Measurements from ENCODE around the gene TLE6. TPM values are rescaled to one million over a fixed set of nuclear protein-coding genes. Genes with fewer than 3 reads are reported as not detected.
A peak's percentile ranks its signal among the peaks of the same experiment; 100 is the strongest.

Gene TLE6
- total and polyA plus RNA-seq, 4 donors = 1.6 to 5.0 (median 4.6) TPM

GRCh38 chr19:3039641-3040077, 62.3 kb downstream of the TLE6 start:
- Histone ChIP-seq H3K4me1 (ENCODE audit: control insufficient read depth, insufficient read depth, low read length) (peaks cover 39% of the 10 kb centered on the region), H3K27me3 (ENCODE audit: control insufficient read depth, insufficient read depth, low read length) (peaks cover 5% of the 10 kb centered on the region), H3K4me3 (ENCODE audit: low read depth, low read length) (no peak overlapping the region), H3K27ac (ENCODE audit: low read depth, low read length) (no peak overlapping the region), H3K36me3 (ENCODE audit: control insufficient read depth, insufficient read depth, low read length) (no peaks in the 10 kb centered on the region), H3K9me3 (ENCODE audit: control insufficient read depth, insufficient read depth, low read length) (no peaks in the 10 kb centered on the region)
- 59% methylated on average over 7 of the region's 17 CpGs for WGBS (ENCODE audit: insufficient coverage)
- no peak for DNase-seq (ENCODE audit: low read depth in 4 of 6, low spot score in 6 of 6)

- 41% methylated on average over 12 of the region's 12 CpGs for WGBS (ENCODE audit: insufficient coverage)
- peaks cover 2% of the 10 kb centered on the region for H3K27me3 ChIP-seq (ENCODE audit: control insufficient read depth, insufficient read depth, low read length)
These were observed 64.0 kb downstream of the TLE6 start for GRCh38 chr19:3041327-3041726.

DNA sequence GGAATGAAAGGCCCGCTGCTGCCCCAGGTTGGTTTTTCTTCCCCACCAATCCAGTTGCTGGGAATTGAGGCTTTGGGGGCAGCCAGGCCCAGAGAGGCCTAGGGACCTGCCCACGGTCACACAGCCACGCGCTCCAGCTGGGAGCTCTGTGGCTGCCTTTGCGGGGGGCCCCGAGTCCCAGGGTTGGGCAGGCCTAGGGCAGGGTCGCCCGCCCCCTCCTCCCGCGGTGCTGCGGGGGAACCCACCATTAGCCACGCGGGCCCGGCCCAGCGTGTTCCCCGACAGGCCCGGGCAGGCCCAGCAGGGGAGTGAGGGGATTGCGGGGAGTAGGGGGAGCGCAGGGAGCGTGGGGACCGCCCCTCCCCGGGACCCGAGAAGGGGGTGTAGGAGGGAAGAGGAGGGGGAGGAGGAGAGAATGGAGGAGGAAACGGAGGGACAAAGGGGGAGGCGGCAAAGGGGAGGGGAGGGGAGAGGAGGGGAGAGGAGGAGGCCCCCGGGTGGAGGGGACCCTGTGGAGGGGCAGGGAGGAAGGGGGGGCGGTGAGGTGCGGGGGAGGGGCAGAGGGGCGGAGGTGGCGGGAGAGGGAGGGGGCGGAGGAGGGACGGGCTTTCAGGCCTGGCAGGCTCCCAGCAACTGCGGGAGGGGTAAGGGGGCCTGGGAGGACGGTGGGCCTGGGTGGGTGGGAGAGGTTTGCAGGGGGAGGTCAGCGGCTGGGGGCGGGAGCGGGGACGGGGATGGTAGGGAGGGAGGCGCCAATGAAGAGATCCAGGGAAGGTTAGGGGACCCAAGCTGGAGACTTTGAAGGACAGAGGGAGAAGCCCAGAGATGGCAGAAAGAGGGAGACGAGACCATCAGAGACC, 64.6 kb downstream of the TLE6 start:
- H3K27me3 ChIP-seq (ENCODE audit: control insufficient read depth, insufficient read depth, low read length) = peaks cover 2% of the 10 kb centered on the region
- no peak overlapping the region for H3K27ac ChIP-seq (ENCODE audit: low read depth, low read length)
- H3K4me3 ChIP-seq (ENCODE audit: low read depth, low read length) = no peak overlapping the region

More at GRCh38 chr19:3041327-3041726, 64.0 kb downstream of the TLE6 start:
- Histone ChIP-seq H3K27ac (ENCODE audit: low read depth, low read length) (no peak overlapping the region), H3K36me3 (ENCODE audit: control insufficient read depth, insufficient read depth, low read length) (no peaks in the 10 kb centered on the region), H3K4me3 (ENCODE audit: low read depth, low read length) (no peak overlapping the region), H3K4me1 (ENCODE audit: control insufficient read depth, insufficient read depth, low read length) (peaks cover 28% of the 10 kb centered on the region), H3K9me3 (ENCODE audit: control insufficient read depth, insufficient read depth, low read length) (no peaks in the 10 kb centered on the region)
- DNase-seq (ENCODE audit: low read depth in 4 of 6, low spot score in 6 of 6) = no peak

DNA sequence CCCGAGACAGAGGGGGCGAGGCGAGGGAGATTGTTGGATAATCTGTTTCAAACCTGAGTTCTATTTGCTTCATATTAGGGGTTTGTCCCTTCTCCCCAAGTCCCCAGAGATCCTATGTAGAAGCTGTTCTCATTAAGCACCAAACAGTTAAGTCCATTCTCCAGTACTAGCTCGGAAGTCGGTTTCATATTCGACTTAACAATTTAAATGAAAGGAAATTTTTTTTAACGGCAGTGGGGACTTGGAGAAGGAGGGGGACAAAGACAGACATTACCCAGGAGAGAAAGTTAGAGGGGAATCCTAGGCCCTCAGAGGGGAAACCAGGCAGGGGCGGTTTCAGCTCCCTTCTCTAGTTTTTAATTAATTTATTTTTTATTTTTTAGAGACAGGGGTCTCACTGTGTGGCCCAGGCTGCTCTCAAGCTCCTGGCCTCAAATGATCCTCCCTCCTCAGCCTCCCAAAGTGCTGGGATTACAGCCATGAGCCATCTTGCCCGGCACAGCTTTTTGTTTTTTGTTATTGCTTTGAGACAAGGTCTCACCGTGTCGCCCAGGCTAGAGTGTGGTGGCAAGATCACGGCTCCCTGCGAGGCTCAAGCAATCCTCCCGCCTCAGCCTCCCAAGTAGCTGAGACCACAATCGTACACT, 65.4 kb downstream of the TLE6 start:
- peaks cover 32% of the 10 kb centered on the region for H3K4me1 ChIP-seq (ENCODE audit: control insufficient read depth, insufficient read depth, low read length)
- H3K27ac ChIP-seq (ENCODE audit: low read depth, low read length) = no peak overlapping the region
- no peaks in the 10 kb centered on the region for H3K9me3 ChIP-seq (ENCODE audit: control insufficient read depth, insufficient read depth, low read length)
- peak in 1 of 6 donors; percentile 67 for DNase-seq (ENCODE audit: low read depth in 4 of 6, low spot score in 6 of 6)
- H3K4me3 ChIP-seq (ENCODE audit: low read depth, low read length) = no peak overlapping the region
- no peaks in the 10 kb centered on the region for H3K36me3 ChIP-seq (ENCODE audit: control insufficient read depth, insufficient read depth, low read length)
- 63% methylated on average over 5 of the region's 15 CpGs for WGBS (ENCODE audit: insufficient coverage)
- peaks cover 2% of the 10 kb centered on the region for H3K27me3 ChIP-seq (ENCODE audit: control insufficient read depth, insufficient read depth, low read length)

More for the DNA sequence above, 64.6 kb downstream of the TLE6 start:
- Histone ChIP-seq H3K36me3 (ENCODE audit: control insufficient read depth, insufficient read depth, low read length) (no peaks in the 10 kb centered on the region), H3K9me3 (ENCODE audit: control insufficient read depth, insufficient read depth, low read length) (no peaks in the 10 kb centered on the region), H3K4me1 (ENCODE audit: control insufficient read depth, insufficient read depth, low read length) (peaks cover 27% of the 10 kb centered on the region)
- DNase-seq (ENCODE audit: low read depth in 4 of 6, low spot score in 6 of 6) = peak in 2 of 6 donors; percentile 44 to 55
- WGBS (ENCODE audit: insufficient coverage) = 7% methylated on average over 26 of the region's 40 CpGs

Other genes with a start within 250 kb of the TLE6 start
- 10 to 100 TPM; 22.4 to 32.0 TPM for gene SLC39A3, start 237.5 kb upstream of the TLE6 start, total RNA-seq
- gene SLC39A3, start 237.5 kb upstream of the TLE6 start, polyA plus RNA-seq (ENCODE audit: insufficient read length in 2 of 2) = 10 to 100 TPM; 53.5 to 56.5 TPM
- 10 to 100 TPM; 29.6 to 44.0 TPM for gene SGTA, start 194.3 kb upstream of the TLE6 start, total RNA-seq
- 100 to 1,000 TPM; 147 TPM for gene SGTA, start 194.3 kb upstream of the TLE6 start, polyA plus RNA-seq (ENCODE audit: insufficient read length in 2 of 2)
- gene THOP1, start 192.1 kb upstream of the TLE6 start, total RNA-seq = 10 to 100 TPM; 42.2 to 42.6 TPM
- gene THOP1, start 192.1 kb upstream of the TLE6 start, polyA plus RNA-seq (ENCODE audit: insufficient read length in 2 of 2) = 10 to 100 TPM; 83.6 to 89.0 TPM
- gene ZNF554, start 157.7 kb upstream of the TLE6 start, total RNA-seq = 10 to 100 TPM; 10.0 to 11.1 TPM
- 10 to 100 TPM; 11.2 to 14.7 TPM for gene ZNF554, start 157.7 kb upstream of the TLE6 start, polyA plus RNA-seq (ENCODE audit: insufficient read length in 2 of 2)
- gene ZNF555, start 136.1 kb upstream of the TLE6 start, total RNA-seq = 10 to 100 TPM; 13.4 to 15.6 TPM
- 1 to 10 TPM; 9.1 to 9.4 TPM for gene ZNF555, start 136.1 kb upstream of the TLE6 start, polyA plus RNA-seq (ENCODE audit: insufficient read length in 2 of 2)
- gene ZNF556, start 110.2 kb upstream of the TLE6 start, total RNA-seq = under 1 TPM; 0.06 to 0.10 TPM
- gene ZNF556, start 110.2 kb upstream of the TLE6 start, polyA plus RNA-seq (ENCODE audit: insufficient read length in 2 of 2) = under 1 TPM; 0.51 to 0.59 TPM
- gene ZNF57, start 76.6 kb upstream of the TLE6 start, total RNA-seq = 1 to 10 TPM; 5.2 to 6.9 TPM
- gene ZNF57, start 76.6 kb upstream of the TLE6 start, polyA plus RNA-seq (ENCODE audit: insufficient read length in 2 of 2) = 1 to 10 TPM; 5.2 to 5.4 TPM
- 10 to 100 TPM in 1 of 2 donors, 1 to 10 TPM in 1; 7.4 to 14.2 TPM for gene ZNF77, start 32.6 kb upstream of the TLE6 start, total RNA-seq
- gene ZNF77, start 32.6 kb upstream of the TLE6 start, polyA plus RNA-seq (ENCODE audit: insufficient read length in 2 of 2) = 1 to 10 TPM; 5.9 to 7.8 TPM
- gene TLE2, start 51.7 kb downstream of the TLE6 start, total RNA-seq = 10 to 100 TPM; 14.9 to 26.4 TPM
- gene TLE2, start 51.7 kb downstream of the TLE6 start, polyA plus RNA-seq (ENCODE audit: insufficient read length in 2 of 2) = 100 to 1,000 TPM in 1 of 2 donors, 10 to 100 TPM in 1; 78.8 to 101 TPM
- gene TLE5, start 84.9 kb downstream of the TLE6 start, total RNA-seq = 100 to 1,000 TPM; 124 to 273 TPM
- gene TLE5, start 84.9 kb downstream of the TLE6 start, polyA plus RNA-seq (ENCODE audit: insufficient read length in 2 of 2) = 1,000 to 10,000 TPM in 1 of 2 donors, 100 to 1,000 TPM in 1; 884 to 1,010 TPM
- gene GNA11, start 116.8 kb downstream of the TLE6 start, total RNA-seq = 10 to 100 TPM; 39.3 to 45.4 TPM
- 10 to 100 TPM; 80.3 to 87.1 TPM for gene GNA11, start 116.8 kb downstream of the TLE6 start, polyA plus RNA-seq (ENCODE audit: insufficient read length in 2 of 2)
- gene GNA15, start 158.5 kb downstream of the TLE6 start, total RNA-seq = 1 to 10 TPM; 3.5 to 3.6 TPM
- 1 to 10 TPM; 2.1 to 2.8 TPM for gene GNA15, start 158.5 kb downstream of the TLE6 start, polyA plus RNA-seq (ENCODE audit: insufficient read length in 2 of 2)
- gene S1PR4, start 201.2 kb downstream of the TLE6 start, total RNA-seq = 1 to 10 TPM in 1 of 2 donors, under 1 TPM in 1; 0.88 to 2.6 TPM
- 1 to 10 TPM in 1 of 2 donors, under 1 TPM in 1; 0.32 to 1.7 TPM for gene S1PR4, start 201.2 kb downstream of the TLE6 start, polyA plus RNA-seq (ENCODE audit: insufficient read length in 2 of 2)
- 10 to 100 TPM; 12.1 to 22.0 TPM for gene NCLN, start 208.4 kb downstream of the TLE6 start, total RNA-seq
- gene NCLN, start 208.4 kb downstream of the TLE6 start, polyA plus RNA-seq (ENCODE audit: insufficient read length in 2 of 2) = 10 to 100 TPM; 40.5 to 55.4 TPM
- 10 to 100 TPM; 12.7 to 18.9 TPM for gene CELF5, start 247.1 kb downstream of the TLE6 start, total RNA-seq
- 10 to 100 TPM; 81.8 to 85.8 TPM for gene CELF5, start 247.1 kb downstream of the TLE6 start, polyA plus RNA-seq (ENCODE audit: insufficient read length in 2 of 2)

Measured in spinal cord (tissue), 10 donors.